SJSA1 (cell line): ENCODE results near the gene NEUROG1. TPM values are rescaled to one million over a fixed set of nuclear protein-coding genes. Genes with fewer than 3 reads are reported as not detected.

Experiments
- total RNA-seq: library from RNA; depleted of rRNA; stranded (reverse); fragments of >200 nt; shearing (Covaris generic); gene quantifications from 2 replicates; pipeline ENCODE4 v1.2.3, GENCODE V29; 2014; rRNA removed

NEUROG1 gene
- total RNA-seq, 1 experiment from 2014 or later = not detected

Other genes with a start within 250 kb of the NEUROG1 start
- 337 and 463 TPM in 2 replicates for gene MACROH2A1, start 136.7 kb downstream of the NEUROG1 start, total RNA-seq
- gene DCANP1, start 88.6 kb downstream of the NEUROG1 start, total RNA-seq = not detected in 2 replicates
- not detected in 2 replicates for gene TIFAB, start 83.6 kb downstream of the NEUROG1 start, total RNA-seq
- gene CXCL14, start 43.0 kb upstream of the NEUROG1 start, total RNA-seq = 0.29 TPM in 1 of 2 replicates, not detected in the other